NCI-H2196 (cell line): ENCODE measurements around the gene CLIC1.
"Not testable (repeated sequence)": the region's sequence is repeated elsewhere in the genome, so short reads cannot be mapped to it uniquely, and the experiment has no call there.

Source experiments
- DNase-seq: peaks from one replicate; lab custom pipeline; 2025; ENCODE audit not compliant: unreplicated experiment; lab: John Stamatoyannopoulos, UW

Gene CLIC1

GRCh38 chr6:31723980-31724691 is 12.2 kb downstream of the CLIC1 start:
- DNase-seq = no peak

- no peak for DNase-seq
Measured at GRCh38 chr6:31723245-31723979, 12.9 kb downstream of the CLIC1 start, which contains the start of gene MPIG6B. Gene MPIG6B, plus strand, starts transcription at chr6:31723373. Its CDS starts 11 bp downstream, at chr6:31723384.

- DNase-seq = no peak
Measured at GRCh38 chr6:31722173-31722572, 14.2 kb downstream of the CLIC1 start.

GRCh38 chr6:31721351-31722020 is 14.8 kb downstream of the CLIC1 start, which contains the start of gene LY6G6C:
Gene LY6G6C, minus strand, starts transcription at chr6:31721746. Its CDS starts 67 bp downstream, at chr6:31721679.
- DNase-seq = no peak

GRCh38 chr6:31720196-31720770 is 16.0 kb downstream of the CLIC1 start:
- no peak for DNase-seq

GRCh38 chr6:31719001-31719400 is 17.3 kb downstream of the CLIC1 start:
- no peak for DNase-seq

GRCh38 chr6:31718265-31718664 is 18.1 kb downstream of the CLIC1 start:
- DNase-seq = peak; percentile 71

- DNase-seq = no peak
Measured at GRCh38 chr6:31717499-31718222, 18.7 kb downstream of the CLIC1 start.

GRCh38 chr6:31715022-31715958 is 21.0 kb downstream of the CLIC1 start, which contains the start of gene LY6G6D:
Gene LY6G6D, plus strand, starts transcription at chr6:31715348. Its CDS starts 8 bp downstream, at chr6:31715356.
- DNase-seq = no peak

GRCh38 chr6:31713991-31714684 is 22.2 kb downstream of the CLIC1 start:
- no peak for DNase-seq

- no peak for DNase-seq
Measured at GRCh38 chr6:31713465-31713864, 22.9 kb downstream of the CLIC1 start.

- peak; percentile 16 for DNase-seq
Measured at GRCh38 chr6:31712296-31712695, 24.0 kb downstream of the CLIC1 start.

- no peak for DNase-seq
Measured at GRCh38 chr6:31711233-31711632, 25.1 kb downstream of the CLIC1 start.

GRCh38 chr6:31710523-31711219 is 25.7 kb downstream of the CLIC1 start:
- no peak for DNase-seq

- DNase-seq = not testable (repeated sequence)
Measured at GRCh38 chr6:31709157-31709556, 27.2 kb downstream of the CLIC1 start.

- no peak for DNase-seq
Measured at GRCh38 chr6:31708224-31708623, 28.1 kb downstream of the CLIC1 start.

- DNase-seq = no peak
Measured at GRCh38 chr6:31707701-31708100, 28.6 kb downstream of the CLIC1 start.

GRCh38 chr6:31706599-31706998 is 29.7 kb downstream of the CLIC1 start, which contains the start of gene LY6G6F:
Gene LY6G6F, plus strand, starts transcription at chr6:31706866. Its CDS starts 41 bp downstream, at chr6:31706907.
- no peak for DNase-seq
